Epithelial cell of proximal tubule (primary cell): ENCODE data around the gene CEP350. TPM values are rescaled to one million over a fixed set of nuclear protein-coding genes. Genes with fewer than 3 reads are reported as not detected.
"Not testable (repeated sequence)": the region's sequence is repeated elsewhere in the genome, so short reads cannot be mapped to it uniquely, and the experiment has no call there.

Source experiments
- DNase-seq: peaks from one replicate; pipeline ENCODE4 v3.0.0-alpha.2; 2011; ENCODE audit warnings: low read depth
- H3K4me3 ChIP-seq: 2 replicates; pipeline ENCODE4 v1.5.1; 2011; ENCODE audit warnings: low read depth, mild to moderate bottlenecking, low read length
- total RNA-seq: library from RNA; depleted of rRNA; stranded (reverse); fragments of >200 nt; gene quantifications from 2 replicates; pipeline ENCODE4 v1.2.3, GENCODE V29; 2015
- TF ChIP-seq, protein P1 (sequence below): conservative IDR thresholded peaks from 2 replicates; pipeline ENCODE4 v1.5.1; 2012; ENCODE audit warnings: low read depth, mild to moderate bottlenecking, low read length

CEP350 gene
- total RNA-seq, 1 donor from 2014 or later = 26.4 TPM

- no peak for DNase-seq
- H3K4me3 ChIP-seq = no peak overlapping the region
- TF ChIP-seq, protein P1, sequence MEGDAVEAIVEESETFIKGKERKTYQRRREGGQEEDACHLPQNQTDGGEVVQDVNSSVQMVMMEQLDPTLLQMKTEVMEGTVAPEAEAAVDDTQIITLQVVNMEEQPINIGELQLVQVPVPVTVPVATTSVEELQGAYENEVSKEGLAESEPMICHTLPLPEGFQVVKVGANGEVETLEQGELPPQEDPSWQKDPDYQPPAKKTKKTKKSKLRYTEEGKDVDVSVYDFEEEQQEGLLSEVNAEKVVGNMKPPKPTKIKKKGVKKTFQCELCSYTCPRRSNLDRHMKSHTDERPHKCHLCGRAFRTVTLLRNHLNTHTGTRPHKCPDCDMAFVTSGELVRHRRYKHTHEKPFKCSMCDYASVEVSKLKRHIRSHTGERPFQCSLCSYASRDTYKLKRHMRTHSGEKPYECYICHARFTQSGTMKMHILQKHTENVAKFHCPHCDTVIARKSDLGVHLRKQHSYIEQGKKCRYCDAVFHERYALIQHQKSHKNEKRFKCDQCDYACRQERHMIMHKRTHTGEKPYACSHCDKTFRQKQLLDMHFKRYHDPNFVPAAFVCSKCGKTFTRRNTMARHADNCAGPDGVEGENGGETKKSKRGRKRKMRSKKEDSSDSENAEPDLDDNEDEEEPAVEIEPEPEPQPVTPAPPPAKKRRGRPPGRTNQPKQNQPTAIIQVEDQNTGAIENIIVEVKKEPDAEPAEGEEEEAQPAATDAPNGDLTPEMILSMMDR = no peak
Observed at GRCh38 chr1:179950651-179951050, 4.0 kb upstream of the CEP350 start.

DNA sequence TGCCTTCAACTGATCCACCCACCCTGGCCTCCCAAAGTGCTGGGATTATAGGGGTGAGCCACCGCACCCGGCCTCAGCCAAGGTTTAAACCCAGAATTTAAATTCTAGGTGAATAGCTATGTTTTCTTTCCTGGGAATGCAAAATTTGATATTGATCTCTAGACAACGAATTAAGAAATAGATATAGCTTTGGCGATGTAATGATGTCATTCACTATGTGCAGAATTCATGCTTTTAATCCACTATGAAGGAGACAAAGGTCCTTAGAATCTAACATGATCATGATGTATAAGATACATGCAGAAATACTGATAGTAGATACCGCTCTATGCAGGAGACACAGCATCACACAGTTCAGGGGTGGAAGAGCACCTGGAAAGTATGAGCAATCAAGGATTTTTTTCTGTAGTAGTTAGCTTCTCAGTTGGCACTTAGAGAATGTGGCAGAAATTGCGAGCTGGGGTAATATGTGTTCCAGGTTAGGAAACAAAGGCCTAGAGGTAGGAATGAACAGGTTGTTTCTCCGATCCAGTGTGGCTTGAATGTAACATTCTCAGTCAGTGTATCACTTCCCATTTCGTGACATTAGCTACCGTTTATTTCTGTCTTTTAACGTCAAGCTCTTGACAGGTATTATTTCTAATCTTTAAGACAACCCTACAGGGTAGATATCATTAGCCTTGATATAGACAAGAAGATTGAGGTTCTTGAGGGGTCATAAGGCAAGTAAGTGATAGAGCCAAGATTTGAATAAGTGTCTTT lies 3.0 kb upstream of the CEP350 start:
- H3K4me3 ChIP-seq = no peak overlapping the region
- DNase-seq = no peak
- TF ChIP-seq, protein P1 = no peak

DNA sequence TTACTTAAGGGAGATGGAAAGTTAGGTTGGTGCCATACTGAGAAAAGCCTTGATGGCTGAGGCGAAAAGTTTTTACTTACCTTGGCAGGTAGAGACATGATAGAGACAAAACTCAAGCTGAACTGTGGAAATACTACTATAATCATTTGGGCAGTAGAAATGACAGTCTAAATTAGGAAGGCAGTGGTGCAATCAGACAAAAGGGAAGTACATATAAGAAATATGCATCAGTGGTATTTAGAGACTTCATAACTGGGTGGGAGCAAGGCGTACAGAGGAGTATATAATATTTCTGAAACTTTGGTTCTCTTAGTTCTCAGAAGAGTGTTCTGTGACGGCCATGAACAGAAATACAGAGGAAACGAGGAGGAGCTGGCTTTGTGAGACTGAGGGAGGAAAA lies 2.4 kb upstream of the CEP350 start:
- no peak for DNase-seq
- H3K4me3 ChIP-seq = no peak overlapping the region
- TF ChIP-seq, protein P1 = no peak

- peak; percentile 39 for DNase-seq
- TF ChIP-seq, protein P1 = peak; percentile 0
- peak overlapping the region; percentile 94 for H3K4me3 ChIP-seq
Observed at GRCh38 chr1:179953974-179954492, 577 bp upstream of the CEP350 start.

- TF ChIP-seq, protein P1 = no peak
Observed at GRCh38 chr1:179955287-179955680, 674 bp downstream of the CEP350 start.

GRCh38 chr1:179955731-179956130 lies 1.1 kb downstream of the CEP350 start:
- H3K4me3 ChIP-seq = peak overlapping the region; percentile 94
- no peak for DNase-seq
- TF ChIP-seq, protein P1 = no peak

More at GRCh38 chr1:179955287-179955680, 674 bp downstream of the CEP350 start:
- no peak for DNase-seq
- peak overlapping the region; percentile 94 for H3K4me3 ChIP-seq

- TF ChIP-seq, protein P1 = no peak
- no peak overlapping the region for H3K4me3 ChIP-seq
- DNase-seq = no peak
Observed at GRCh38 chr1:179958359-179958758, 3.7 kb downstream of the CEP350 start.

- not testable (repeated sequence) for DNase-seq, H3K4me3 ChIP-seq
Observed at GRCh38 chr1:179962168-179962567, 7.6 kb downstream of the CEP350 start.
